H9 (cell line): ENCODE measurements around the gene CACNB2. TPM values are rescaled to one million over a fixed set of nuclear protein-coding genes. Genes with fewer than 3 reads are reported as not detected.

ENCODE experiments used
- DNase-seq: peaks from one replicate; pipeline ENCODE4 v3.0.0-alpha.2; 2017
- H2AFZ ChIP-seq: one replicate; pipeline ENCODE4 v1.6.1; 2013; ENCODE audit warnings: mild to moderate bottlenecking, low read length, control low read depth, moderate library complexity
- H2AK5ac ChIP-seq: 2 replicates; pipeline ENCODE4 v1.6.1; 2013; ENCODE audit warnings: low read length, control low read depth, mixed read lengths; ENCODE audit not compliant: insufficient read length
- H2BK120ac ChIP-seq: one replicate; pipeline ENCODE4 v1.6.1; 2013; ENCODE audit warnings: low read depth, mild to moderate bottlenecking, low read length, control low read depth, inconsistent platforms; ENCODE audit not compliant: poor library complexity, severe bottlenecking
- H2BK12ac ChIP-seq: 2 replicates; pipeline ENCODE4 v1.6.1; 2013; ENCODE audit warnings: low read length, control low read depth, mixed read lengths, low read depth; ENCODE audit not compliant: insufficient read length
- H2BK15ac ChIP-seq: 2 replicates; pipeline ENCODE4 v1.6.1; 2013; ENCODE audit warnings: low read depth, low read length, control low read depth
- H2BK20ac ChIP-seq: one replicate; pipeline ENCODE4 v1.6.1; 2013; ENCODE audit warnings: low read depth, mild to moderate bottlenecking, low read length, control low read depth, inconsistent platforms; ENCODE audit not compliant: poor library complexity, severe bottlenecking
- H2BK5ac ChIP-seq: 2 replicates; pipeline ENCODE4 v1.6.1; 2013; ENCODE audit warnings: low read length, control low read depth, mixed read lengths; ENCODE audit not compliant: insufficient read length
- H3K14ac ChIP-seq: 2 replicates; pipeline ENCODE4 v1.6.1; 2013; ENCODE audit warnings: low read length, control low read depth; ENCODE audit not compliant: insufficient read depth
- H3K18ac ChIP-seq: 2 replicates; pipeline ENCODE4 v1.6.1; 2013; ENCODE audit warnings: low read depth, mild to moderate bottlenecking, mixed read lengths, low read length, control low read depth; ENCODE audit not compliant: insufficient read length
- H3K23ac ChIP-seq: 2 replicates; pipeline ENCODE4 v1.6.1; 2013; ENCODE audit warnings: low read length, control low read depth, mixed read lengths, low read depth; ENCODE audit not compliant: insufficient read length
- H3K23me2 ChIP-seq: 2 replicates; pipeline ENCODE4 v1.6.1; 2013; ENCODE audit warnings: low read depth, mild to moderate bottlenecking, mixed read lengths, low read length, control low read depth; ENCODE audit not compliant: insufficient read length, poor library complexity, severe bottlenecking
- H3K27ac ChIP-seq: 2 replicates; pipeline ENCODE4 v1.5.1; 2013; ENCODE audit warnings: low read length, control low read depth, mixed read lengths, low read depth; ENCODE audit not compliant: insufficient read length
- H3K27me3 ChIP-seq: 2 replicates; pipeline ENCODE4 v1.6.1; 2013; ENCODE audit warnings: low read length, control low read depth, inconsistent platforms; ENCODE audit not compliant: insufficient read depth
- H3K4ac ChIP-seq: 2 replicates; pipeline ENCODE4 v1.6.1; 2013; ENCODE audit warnings: low read depth, mild to moderate bottlenecking, control low read depth, inconsistent platforms, low read length, moderate library complexity
- H3K4me1 ChIP-seq: 2 replicates; pipeline ENCODE4 v1.6.1; 2013; ENCODE audit warnings: low read length, control low read depth, inconsistent platforms; ENCODE audit not compliant: insufficient read depth
- H3K4me2 ChIP-seq: 2 replicates; pipeline ENCODE4 v1.6.1; 2013; ENCODE audit warnings: low read length, control low read depth, mixed read lengths; ENCODE audit not compliant: insufficient read length, insufficient read depth
- H3K56ac ChIP-seq: 2 replicates; pipeline ENCODE4 v1.6.1; 2013; ENCODE audit warnings: low read depth, mild to moderate bottlenecking, mixed read lengths, low read length, control low read depth; ENCODE audit not compliant: insufficient read length
- H3K79me1 ChIP-seq: 2 replicates; pipeline ENCODE4 v1.6.1; 2013; ENCODE audit warnings: low read depth, mild to moderate bottlenecking, moderate library complexity, low read length, control low read depth, inconsistent platforms; ENCODE audit not compliant: insufficient read depth, poor library complexity, severe bottlenecking
- H3K79me2 ChIP-seq: 2 replicates; pipeline ENCODE4 v1.6.1; 2013; ENCODE audit warnings: low read length, control low read depth, inconsistent platforms; ENCODE audit not compliant: insufficient read depth
- H3K9ac ChIP-seq: 2 replicates; pipeline ENCODE4 v1.6.1; 2013; ENCODE audit warnings: low read length, control low read depth, mixed read lengths; ENCODE audit not compliant: insufficient read length; ENCODE audit errors: extremely low read depth
- H3K9me3 ChIP-seq: one replicate; pipeline ENCODE4 v1.6.1; 2013; ENCODE audit warnings: low read depth, low read length, inconsistent platforms; ENCODE audit not compliant: control insufficient read depth
- H3T11ph ChIP-seq: one replicate; pipeline ENCODE4 v1.6.1; 2013; ENCODE audit warnings: mild to moderate bottlenecking, low read length, control low read depth, inconsistent platforms
- H4K20me1 ChIP-seq: one replicate; pipeline ENCODE4 v1.6.1; 2013; ENCODE audit not compliant: control insufficient read depth, insufficient read length, insufficient read depth
- H4K5ac ChIP-seq: 2 replicates; pipeline ENCODE4 v1.6.1; 2013; ENCODE audit warnings: low read depth, mild to moderate bottlenecking, mixed read lengths, low read length, control low read depth; ENCODE audit not compliant: insufficient read length
- H4K8ac ChIP-seq: replicated peaks from 2 replicates; pipeline ENCODE4 v1.6.1; 2013; ENCODE audit warnings: low read length, control low read depth, mixed read lengths, low read depth; ENCODE audit not compliant: insufficient read length
- H4K91ac ChIP-seq: 2 replicates; pipeline ENCODE4 v1.6.1; 2013; ENCODE audit warnings: low read depth, mild to moderate bottlenecking, moderate library complexity, mixed read lengths, low read length, control low read depth; ENCODE audit not compliant: insufficient read length
- H3K27ac Mint-ChIP-seq, 3 experiments: 2 replicates in 2 of 3; 3 replicates in 1 of 3; pipeline ENCODE4 v1.8.0; 2020 to 2021; ENCODE audit warnings: mixed read lengths in 3 of 3, mild to moderate bottlenecking in 1 of 3, moderate library complexity in 1 of 3
- H3K27me3 Mint-ChIP-seq: 2 replicates; pipeline ENCODE4 v1.8.0; 2021; ENCODE audit warnings: low read depth, mild to moderate bottlenecking, moderate library complexity, mixed read lengths
- H3K36me3 Mint-ChIP-seq, 3 experiments: 2 replicates in 2 of 3; 3 replicates in 1 of 3; pipeline ENCODE4 v1.8.0; 2020 to 2021; ENCODE audit warnings: low read depth in 3 of 3, mixed read lengths in 3 of 3; ENCODE audit not compliant: insufficient read depth in 1 of 3
- H3K4me1 Mint-ChIP-seq, 2 experiments: 2 replicates each; pipeline ENCODE4 v1.8.0; 2020; ENCODE audit warnings: mixed read lengths in 2 of 2
- H3K4me3 Mint-ChIP-seq, 2 experiments: 2 replicates in 1 of 2; 3 replicates in 1 of 2; pipeline ENCODE4 v1.8.0; 2020 to 2021; ENCODE audit warnings: mild to moderate bottlenecking in 2 of 2, mixed read lengths in 2 of 2, moderate library complexity in 1 of 2
- H3K9me3 Mint-ChIP-seq, 2 experiments: 2 replicates in 1 of 2; 3 replicates in 1 of 2; pipeline ENCODE4 v1.8.0; 2020; ENCODE audit warnings: mild to moderate bottlenecking in 2 of 2, mixed read lengths in 2 of 2, moderate library complexity in 1 of 2
- WGBS: extraction: QIAGEN DNeasy Blood & Tissue Kit; methylation state at CpG from one replicate; pipeline ENCODE4 v1.1.7; 2013; ENCODE audit warnings: missing lambda C conversion rate, low lambda C conversion rate, mixed read lengths; ENCODE audit not compliant: insufficient read length; ENCODE audit errors: extremely low coverage; 5-methylcytosine and 5-hydroxymethylcytosine counted together
- total RNA-seq: library from RNA; stranded (reverse); gene quantifications from 2 replicates; pipeline ENCODE4 v1.2.1, GENCODE V29; 2021
- TF ChIP-seq, protein P1 (sequence below): fragments of 200-600 bp; sonication (generic); conservative IDR thresholded peaks from 3 replicates; pipeline ENCODE4 v1.8.0; 2021; ENCODE audit warnings: antibody characterized with exemption, mild to moderate bottlenecking

CACNB2 gene
- total RNA-seq, 1 experiment from 2014 or later: 2.6 TPM

GRCh38 chr10:18476076-18476647, 335.9 kb downstream of the CACNB2 start:
- H4K8ac ChIP-seq: no peak overlapping the region
- no peak overlapping the region for H3K27ac ChIP-seq
- no peak overlapping the region for H2BK20ac ChIP-seq
- H3K18ac ChIP-seq: no peak overlapping the region
- H2AFZ ChIP-seq: no peak overlapping the region
- no peak overlapping the region for H3K4me2 ChIP-seq
- no peaks in the 10 kb centered on the region for H3K27me3 ChIP-seq
- no peak overlapping the region for H4K91ac ChIP-seq
- no peak overlapping the region for H3K4me3 Mint-ChIP-seq
- TF ChIP-seq, protein P1, sequence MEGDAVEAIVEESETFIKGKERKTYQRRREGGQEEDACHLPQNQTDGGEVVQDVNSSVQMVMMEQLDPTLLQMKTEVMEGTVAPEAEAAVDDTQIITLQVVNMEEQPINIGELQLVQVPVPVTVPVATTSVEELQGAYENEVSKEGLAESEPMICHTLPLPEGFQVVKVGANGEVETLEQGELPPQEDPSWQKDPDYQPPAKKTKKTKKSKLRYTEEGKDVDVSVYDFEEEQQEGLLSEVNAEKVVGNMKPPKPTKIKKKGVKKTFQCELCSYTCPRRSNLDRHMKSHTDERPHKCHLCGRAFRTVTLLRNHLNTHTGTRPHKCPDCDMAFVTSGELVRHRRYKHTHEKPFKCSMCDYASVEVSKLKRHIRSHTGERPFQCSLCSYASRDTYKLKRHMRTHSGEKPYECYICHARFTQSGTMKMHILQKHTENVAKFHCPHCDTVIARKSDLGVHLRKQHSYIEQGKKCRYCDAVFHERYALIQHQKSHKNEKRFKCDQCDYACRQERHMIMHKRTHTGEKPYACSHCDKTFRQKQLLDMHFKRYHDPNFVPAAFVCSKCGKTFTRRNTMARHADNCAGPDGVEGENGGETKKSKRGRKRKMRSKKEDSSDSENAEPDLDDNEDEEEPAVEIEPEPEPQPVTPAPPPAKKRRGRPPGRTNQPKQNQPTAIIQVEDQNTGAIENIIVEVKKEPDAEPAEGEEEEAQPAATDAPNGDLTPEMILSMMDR: no peak
- WGBS: no CpG with 5 or more reads among the region's 7 CpGs
- no peak overlapping the region for H2AK5ac ChIP-seq
- no peaks in the 10 kb centered on the region for H3K23me2 ChIP-seq
- H4K20me1 ChIP-seq: no peaks in the 10 kb centered on the region
- no peak overlapping the region for H2BK12ac ChIP-seq
- no peak for DNase-seq
- H3K56ac ChIP-seq: no peak overlapping the region
- H3K14ac ChIP-seq: no peak overlapping the region
- H2BK15ac ChIP-seq: no peak overlapping the region
- H3K9me3 ChIP-seq: no peaks in the 10 kb centered on the region
- H3T11ph ChIP-seq: no peak overlapping the region
- no peak overlapping the region for H4K5ac ChIP-seq
- H3K9ac ChIP-seq: no peak overlapping the region
- no peak overlapping the region for H3K4ac ChIP-seq
- H3K79me2 ChIP-seq: no peaks in the 10 kb centered on the region
- H3K9me3 Mint-ChIP-seq: no peaks in the 10 kb centered on the region
- H3K4me1 Mint-ChIP-seq: peaks cover 40 to 47% of the 10 kb centered on the region in 2 experiments
- H3K23ac ChIP-seq: no peak overlapping the region
- no peaks in the 10 kb centered on the region; the same call in 1 of the 2 replicates for H3K4me1 ChIP-seq
- H3K27me3 Mint-ChIP-seq: no peaks in the 10 kb centered on the region
- no peaks in the 10 kb centered on the region for H3K79me1 ChIP-seq
- H3K36me3 Mint-ChIP-seq: no peaks in the 10 kb centered on the region; a peak in 2 of 7 replicates
- H2BK5ac ChIP-seq: no peak overlapping the region
- H2BK120ac ChIP-seq: no peak overlapping the region
- no peak overlapping the region for H3K27ac Mint-ChIP-seq
